ENCODE results near the gene MACROD1.
A peak's percentile ranks its signal among the peaks of the same experiment; 100 is the strongest.

Gene MACROD1

DNA sequence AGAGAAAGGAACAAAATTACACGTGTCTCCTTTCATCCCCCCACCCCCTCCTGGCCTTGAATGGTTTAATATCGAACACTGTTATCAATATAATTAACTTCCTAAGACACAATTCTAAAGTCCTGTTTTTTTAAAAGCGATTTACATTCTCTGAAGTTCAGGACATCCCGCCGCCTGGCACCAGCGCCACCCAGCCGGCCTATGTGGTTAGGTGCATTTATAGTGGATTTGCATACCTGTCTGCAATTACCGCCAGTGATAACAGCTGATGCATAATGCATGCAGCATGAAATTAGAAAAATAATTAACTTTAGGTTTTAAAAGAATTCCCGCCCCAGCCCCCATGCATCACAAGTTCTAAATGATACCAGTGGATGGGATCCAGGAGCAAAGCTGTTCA is 58.6 kb downstream of the MACROD1 start:
- no peak for DNase-seq

DNA sequence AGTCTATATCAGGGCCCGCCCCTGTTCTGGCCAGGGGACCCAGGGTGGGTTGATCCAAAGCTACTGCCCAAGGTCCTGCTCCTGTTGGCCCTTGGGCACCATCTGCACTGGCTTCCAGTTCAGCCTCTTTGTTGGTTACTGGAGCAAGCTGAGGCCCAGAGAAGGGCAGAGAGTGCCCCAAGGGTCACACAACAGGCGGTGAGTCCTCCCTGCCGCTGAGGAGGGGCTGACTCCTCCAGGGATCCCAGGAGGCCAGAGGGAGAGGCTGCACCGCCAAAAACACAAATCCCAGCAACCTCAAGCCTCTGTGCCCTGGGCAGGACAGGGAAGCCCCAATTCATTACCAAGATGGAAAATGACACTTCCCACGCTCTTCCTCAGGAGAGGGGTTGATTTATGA is 61.3 kb downstream of the MACROD1 start:
- no peak for DNase-seq

DNA sequence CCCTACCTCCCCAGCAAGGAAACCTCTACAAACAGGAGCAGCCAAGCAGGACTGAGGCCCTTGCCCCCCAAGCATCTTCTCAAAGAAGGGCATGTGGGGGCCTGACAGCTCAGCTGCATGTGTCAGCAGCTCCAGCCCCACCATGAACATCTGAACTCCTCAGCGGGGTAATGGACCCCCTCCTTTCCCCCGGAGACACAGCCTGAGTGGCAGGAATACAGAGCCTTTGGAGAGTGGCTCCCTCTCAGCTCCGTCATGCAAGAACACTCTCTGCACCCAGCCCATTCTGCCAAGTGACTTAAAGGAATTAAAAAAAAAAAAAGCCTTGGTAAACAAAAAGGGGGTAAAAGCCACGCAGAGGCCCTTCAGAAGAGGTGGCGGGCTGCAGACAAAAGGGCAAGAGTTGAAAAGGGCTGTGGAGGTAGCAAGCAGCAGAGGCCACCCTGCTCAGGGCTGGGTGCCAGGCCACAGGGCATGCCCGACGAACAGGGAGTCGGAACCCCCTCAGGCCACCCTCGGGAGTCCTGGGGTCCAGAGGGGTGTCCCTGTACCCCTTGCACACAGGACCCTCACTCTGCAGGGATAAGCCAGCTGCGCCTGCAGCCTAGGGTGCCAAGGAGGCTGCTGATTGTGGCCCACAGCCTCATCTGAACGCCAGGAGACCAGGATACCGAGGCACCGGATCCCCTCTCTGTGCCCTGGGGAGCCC is 62.5 kb downstream of the MACROD1 start:
- DNase-seq, result no peak

DNA sequence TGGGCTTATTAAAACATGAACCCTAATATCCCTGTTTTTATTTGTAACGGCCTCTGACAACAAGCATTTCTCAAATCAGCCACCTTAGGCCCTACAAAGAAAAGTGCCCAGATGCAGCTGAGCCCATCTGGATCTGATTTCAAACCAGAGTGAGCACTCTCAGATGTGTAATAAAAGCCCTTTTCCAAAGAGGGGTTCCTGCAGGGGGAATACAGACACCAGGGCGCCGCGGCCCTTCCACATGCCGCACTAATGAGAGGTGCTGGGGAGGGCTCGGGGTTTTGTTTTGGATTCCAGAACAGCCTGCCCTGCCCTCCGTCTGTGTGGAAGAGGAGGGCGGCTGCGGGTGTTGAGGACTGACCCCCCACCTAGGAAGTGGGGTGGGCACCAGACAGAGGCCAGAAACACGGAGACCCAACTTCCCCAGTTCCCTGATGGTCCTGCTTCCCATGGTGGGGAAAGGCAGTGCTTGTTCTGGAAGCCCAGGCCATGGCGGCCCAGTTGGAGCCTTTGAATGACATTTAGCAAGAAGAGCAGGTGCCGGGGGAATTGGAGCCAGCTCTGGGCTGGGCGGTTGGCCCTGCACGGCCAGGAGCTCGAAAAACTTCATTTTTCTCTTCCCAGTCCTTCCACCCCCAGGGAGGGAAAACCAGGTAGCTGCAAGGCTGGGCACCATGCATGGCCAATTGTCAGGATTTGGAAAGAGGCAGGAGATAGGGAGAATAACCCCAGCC is 63.7 kb downstream of the MACROD1 start:
- DNase-seq, result no peak

DNA sequence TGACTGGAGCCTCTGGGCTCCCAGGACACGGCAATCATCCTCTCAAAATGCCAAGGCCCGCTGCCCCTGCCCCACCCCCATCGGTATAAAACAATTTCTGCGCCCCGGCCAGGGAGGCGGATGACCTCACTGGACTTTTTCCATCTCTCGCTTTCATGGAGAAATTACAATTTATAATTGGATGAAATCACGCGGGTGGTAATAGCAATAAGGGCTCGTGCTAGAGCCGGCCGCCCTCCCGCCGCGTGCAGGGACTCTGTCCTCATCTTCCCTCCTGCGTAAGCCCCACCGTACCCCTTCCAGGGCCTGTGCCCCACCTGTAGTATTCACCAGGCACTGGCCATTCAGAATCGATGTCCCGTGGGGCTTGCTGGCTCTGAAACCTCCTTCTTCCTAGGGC is 64.5 kb downstream of the MACROD1 start:
- no peak for DNase-seq

DNA sequence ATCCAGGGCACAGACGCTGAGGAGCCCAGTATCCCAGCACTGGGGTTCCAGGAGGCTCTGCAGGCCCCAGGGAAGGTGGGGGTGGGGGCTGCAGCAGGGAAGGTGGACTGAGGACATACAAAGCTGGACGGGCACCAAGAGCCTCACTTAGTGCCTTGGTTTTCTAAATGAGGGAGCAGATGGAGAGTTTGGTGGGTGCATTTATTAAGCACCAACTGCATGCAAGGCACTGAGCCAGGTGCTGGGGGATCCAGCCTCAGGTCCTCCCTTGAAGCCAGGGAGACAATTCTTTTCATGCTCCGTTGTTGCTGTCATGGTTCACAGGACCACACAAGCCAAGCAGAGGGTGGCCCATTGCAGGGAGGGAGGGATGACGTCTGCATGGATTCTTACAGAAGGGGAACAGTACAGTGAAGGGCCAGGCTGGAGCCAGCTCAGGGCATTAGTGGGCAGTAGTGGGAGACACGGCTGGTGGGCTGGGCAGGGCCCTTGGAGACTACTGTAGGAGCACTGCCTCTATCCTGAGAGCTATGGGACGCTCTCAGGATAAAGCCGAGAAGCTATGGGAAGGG is 65.0 kb downstream of the MACROD1 start:
- no peak for DNase-seq

DNA sequence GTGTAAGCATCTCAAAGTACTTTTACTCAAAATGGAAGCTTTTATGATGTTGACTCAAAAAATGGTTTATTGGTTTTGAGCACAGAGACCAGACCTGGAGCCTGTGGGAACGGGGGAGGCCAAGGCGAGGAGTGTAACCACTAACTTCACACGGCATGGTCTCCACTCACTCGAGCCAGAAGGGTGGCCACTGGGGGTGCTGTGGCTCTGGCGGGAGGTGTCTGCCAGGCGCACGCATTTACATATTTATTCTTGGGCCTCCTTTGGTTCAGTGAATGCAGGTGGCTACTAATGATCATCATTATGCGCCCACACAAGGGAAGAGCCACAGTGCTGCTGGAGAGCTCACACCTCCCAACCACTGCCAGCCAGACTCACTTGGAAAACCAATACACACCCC is 65.6 kb downstream of the MACROD1 start:
- no peak for DNase-seq

DNA sequence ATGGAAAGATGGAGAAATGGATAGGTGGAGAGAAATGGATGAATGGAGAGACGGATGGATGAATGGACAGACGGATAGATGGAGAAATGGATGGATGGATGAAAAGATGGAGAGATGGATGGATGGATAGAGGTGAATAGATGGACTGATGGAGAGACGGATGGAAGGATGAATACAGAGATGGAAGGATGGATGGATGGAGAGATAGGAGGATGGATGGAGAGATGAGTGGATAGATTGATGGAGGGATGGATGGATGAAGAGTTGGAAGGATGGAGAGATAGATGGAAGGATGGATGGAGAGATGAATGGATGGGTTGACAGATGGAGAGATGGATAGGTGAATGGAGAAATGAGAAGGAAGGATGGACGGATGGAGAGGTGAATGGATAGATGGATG is 66.5 kb downstream of the MACROD1 start:
- DNase-seq, result no peak

DNA sequence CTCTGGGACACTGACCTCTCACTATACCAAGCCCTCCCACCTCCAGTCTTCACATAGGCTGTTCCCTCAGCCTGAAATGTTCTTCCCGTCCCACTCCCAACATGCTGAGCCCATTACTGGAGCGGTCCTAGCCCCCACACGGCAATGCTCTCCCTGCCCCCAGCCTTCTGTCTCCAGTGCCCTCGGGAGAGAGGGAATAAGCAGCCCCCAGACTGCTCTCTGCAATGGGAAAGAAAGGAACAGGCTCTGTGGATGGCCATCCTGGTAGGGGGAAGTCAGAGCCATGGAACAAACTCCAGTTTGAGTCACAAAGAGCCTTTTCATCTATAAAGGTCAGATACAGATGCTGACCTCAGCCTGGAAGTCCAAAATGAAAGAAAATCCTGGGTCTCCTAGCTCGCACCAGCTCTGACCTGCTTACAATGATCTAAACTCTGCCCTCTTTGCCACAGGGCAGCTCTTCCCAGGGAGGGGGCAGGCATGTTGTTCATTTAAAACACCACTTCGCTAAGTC is 67.5 kb downstream of the MACROD1 start:
- no peak for DNase-seq

DNA sequence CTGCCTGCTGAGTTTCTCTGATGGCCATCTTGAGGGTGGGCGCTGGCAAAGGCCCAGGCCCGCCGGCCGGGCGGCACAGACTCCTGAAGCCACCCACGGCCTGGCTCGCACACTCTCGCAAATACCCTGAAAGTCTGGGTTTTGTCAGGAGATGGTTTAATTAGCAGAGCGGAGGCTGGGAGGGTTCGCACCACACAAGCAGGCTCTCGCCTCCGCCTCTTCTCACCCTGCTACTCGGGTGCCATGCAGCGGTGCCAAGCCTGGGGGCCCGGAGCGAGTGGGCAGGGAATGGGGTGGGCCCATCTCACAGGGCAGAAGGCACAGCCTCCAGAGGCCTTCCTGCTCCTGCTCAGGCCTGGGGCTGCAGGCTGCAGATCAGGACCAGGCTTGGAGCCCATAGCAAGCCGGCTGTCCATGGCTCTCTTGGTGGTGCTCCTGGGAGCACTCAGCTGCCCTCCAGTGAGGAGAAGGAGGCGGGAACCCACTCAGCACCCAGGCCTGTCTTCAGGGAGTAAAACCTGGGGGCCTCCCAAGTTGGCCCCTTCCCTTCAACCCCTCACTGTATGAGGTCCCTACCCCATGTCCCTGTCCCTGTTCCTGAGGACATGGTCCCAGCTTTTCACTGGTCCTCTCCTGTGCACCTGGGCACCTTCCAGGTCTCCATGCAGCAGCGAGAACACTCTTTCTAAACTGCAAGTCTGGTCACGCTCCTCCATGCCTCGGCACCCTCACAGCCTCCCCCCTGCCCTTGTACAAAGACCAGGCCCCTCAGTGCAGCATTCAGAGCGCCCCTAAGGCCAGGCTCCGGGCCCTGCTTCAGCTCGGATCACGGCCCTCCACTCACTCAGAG is 68.2 kb downstream of the MACROD1 start:
- DNase-seq, result no peak

DNA sequence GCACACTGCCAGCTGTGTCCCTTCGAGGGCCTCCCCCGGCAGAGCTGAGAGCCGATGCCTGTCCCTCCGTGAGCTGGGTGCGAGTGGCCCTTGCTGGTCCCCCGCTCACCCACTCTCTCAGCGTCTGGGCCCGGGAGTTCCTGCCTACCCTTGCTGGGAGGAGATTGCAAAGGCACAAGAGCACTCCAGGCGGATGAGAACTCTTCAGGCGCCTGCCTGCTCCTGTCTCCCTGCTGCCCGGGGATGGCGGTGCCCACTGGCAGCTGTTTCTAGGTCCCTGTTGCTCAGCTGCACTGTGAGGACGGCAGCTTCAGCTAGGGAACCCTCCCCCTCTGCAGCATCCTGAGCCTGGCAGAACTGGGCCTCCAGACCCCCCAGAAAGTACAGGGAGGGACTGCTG is 69.1 kb downstream of the MACROD1 start:
- DNase-seq, result no peak

DNA sequence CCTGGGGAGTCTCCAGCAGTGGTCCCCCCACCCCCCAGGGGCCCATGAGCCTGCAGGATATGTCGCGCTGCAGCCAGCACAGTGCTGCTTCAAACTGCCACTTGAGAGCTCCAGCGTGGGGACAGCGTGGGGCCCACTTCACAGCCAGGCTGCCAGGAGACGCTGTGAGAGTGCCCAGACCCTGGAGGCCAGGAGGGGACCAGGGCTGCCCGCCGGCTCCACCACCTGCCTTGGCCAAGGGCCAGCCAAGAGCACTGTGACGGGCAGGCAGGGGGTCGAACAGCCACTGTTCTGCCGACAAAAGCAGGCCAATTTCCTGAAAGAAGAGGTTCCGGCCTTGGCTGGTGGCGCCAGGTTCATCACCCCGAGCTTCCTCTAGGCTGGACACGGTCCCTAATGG is 70.0 kb downstream of the MACROD1 start:
- DNase-seq, result no peak

DNA sequence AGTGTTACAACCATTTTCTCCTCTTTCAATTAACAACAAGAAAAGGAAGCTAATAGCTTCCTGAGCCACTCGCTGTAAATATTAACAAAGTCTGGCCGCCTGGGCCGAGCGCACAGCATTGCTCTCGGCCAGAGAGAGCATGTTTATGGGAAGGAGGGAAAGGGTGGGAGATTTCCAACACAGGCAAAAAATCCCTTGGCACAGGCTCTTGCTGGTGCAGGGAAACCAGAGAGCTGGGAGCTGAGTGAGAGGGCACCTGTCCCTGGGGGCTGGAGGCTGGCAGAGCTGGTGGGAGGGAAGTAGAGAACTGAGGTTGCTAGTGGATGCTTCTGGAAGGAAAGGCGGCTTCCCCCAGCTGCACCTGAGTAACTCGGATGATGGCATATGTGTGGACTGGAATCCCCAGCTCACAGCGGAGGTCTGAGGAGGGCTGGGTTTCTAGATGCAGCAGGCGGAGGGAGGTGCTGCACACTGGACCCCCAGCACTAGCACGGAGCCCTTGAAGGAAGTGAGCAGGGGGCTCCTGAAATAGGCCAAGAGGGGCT is 70.6 kb downstream of the MACROD1 start:
- DNase-seq, result no peak

DNA sequence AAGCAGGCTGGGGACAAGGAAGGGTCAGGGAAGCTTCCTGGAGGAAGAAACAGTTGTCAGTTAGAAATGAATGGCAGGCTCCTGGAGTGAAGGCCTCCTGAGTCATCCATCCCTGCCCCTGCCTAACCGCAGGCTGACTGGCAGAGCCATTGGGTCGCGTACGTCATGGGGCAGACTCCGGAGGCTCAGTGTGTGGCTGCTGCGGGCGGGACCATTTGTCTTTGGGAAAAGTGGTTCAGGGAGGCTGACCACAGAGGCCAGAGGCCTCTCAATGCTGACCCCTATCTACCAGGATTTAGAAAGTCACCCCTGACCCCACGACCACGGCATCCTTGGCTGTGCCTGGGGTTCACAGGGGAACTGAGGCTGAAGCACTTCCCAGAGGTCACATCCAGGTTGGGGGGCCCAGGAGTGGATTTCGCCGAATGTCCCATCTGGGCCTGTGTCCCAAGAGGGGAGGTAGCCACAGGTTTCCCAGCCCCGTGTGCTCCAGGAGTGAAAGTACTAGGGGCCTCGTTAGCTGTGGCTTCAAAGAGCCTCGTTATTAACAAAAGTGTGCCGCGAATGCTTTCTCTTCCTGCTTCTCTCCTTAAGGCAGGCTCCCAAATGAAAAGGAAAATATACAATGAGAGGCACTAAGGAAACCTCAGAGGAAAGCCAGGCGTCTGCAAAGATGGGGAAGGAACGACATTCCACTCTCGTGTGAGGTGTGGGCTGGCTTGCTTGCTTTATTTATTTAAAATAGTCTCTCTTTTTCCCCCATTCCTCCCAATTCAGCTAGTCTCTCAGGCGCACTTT is 71.3 kb downstream of the MACROD1 start:
- no peak for DNase-seq

DNA sequence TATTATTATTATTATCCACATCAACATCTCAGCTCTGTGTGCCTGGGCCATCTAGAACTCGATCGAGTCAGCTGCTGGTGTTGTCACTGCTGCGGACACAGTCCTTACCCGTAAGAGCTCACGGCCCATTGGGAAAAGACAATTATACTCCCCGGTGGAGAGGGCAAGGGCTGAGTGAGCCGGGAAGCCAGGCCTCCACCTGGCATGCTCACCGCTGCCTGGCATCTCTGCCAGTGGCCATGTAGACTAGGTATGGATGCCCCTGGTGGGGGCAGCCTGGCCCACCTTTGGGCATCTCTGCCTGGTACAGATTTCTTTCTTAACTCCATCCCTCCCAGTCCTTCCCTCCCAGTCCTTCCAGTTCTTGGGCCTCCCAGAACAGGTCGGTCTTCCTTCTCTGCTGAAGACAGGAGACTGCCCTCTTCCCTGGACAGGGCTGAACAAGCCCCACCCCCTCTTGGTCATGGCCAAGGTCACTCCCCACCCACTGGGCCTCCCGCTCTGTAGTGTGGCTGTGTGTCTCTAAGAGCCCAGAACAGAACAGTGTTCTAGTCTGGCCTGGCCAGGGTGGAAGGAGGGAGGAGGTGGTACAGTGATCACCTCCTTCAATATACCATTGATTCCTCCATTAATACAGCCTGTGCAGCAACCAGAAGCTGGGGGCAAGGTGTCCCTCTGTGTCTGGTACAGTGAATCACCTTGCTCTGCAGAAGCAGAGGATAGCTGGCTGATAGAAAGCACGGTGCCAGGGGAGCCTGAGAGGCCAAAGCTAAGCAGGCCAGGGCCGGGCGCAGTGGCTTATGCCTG is 72.5 kb downstream of the MACROD1 start:
- no peak for DNase-seq

DNA sequence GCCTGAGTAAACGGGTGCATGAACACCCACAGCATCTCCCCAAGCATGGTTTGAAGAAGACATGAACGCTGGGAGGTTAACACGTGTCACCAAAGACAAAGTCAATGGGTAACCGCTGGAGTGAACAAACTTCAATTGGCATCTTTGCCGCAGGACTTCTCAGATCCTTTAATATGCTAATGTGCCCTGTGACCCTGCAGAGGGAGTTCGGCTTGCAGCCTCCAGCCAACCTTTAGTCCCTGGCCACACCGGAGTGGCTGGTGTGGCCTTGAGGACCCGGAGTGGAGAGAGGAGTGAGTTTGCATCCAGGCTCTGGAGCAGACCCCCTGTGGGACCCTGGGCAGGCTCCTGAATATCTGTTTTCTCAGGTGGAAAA is 73.2 kb downstream of the MACROD1 start:
- DNase-seq, result no peak

DNA sequence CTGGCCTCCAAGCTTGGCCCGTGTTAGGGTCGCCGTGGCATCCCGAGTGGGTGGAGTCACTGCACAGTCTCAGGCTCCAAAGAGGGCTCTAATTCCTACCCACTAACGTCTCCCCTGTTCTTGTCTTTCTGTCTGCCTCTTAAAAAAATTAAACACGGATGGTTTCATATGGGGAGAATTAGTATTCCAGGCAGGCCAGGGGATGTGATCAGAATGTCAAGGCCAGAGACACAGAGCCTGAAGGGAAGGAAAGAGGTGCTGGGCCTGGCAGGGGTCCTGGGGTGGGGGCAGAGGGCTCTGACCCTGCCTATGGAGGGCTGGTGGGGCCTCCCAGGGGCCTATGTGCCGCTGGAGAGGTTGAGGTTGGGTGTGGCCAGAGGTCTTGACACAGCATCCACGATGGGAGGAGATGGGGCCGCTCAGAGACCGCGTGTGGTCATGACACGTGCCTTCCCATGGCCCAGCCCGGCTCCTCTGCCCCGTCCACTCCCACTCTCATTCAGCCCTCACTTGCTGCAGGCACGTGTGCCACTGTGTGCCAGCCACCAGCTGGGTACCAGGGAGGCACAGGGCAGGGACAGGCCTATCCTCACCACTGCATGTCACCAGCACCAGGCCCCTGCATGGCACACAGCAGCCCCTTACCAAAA is 73.7 kb downstream of the MACROD1 start:
- no peak for DNase-seq

DNA sequence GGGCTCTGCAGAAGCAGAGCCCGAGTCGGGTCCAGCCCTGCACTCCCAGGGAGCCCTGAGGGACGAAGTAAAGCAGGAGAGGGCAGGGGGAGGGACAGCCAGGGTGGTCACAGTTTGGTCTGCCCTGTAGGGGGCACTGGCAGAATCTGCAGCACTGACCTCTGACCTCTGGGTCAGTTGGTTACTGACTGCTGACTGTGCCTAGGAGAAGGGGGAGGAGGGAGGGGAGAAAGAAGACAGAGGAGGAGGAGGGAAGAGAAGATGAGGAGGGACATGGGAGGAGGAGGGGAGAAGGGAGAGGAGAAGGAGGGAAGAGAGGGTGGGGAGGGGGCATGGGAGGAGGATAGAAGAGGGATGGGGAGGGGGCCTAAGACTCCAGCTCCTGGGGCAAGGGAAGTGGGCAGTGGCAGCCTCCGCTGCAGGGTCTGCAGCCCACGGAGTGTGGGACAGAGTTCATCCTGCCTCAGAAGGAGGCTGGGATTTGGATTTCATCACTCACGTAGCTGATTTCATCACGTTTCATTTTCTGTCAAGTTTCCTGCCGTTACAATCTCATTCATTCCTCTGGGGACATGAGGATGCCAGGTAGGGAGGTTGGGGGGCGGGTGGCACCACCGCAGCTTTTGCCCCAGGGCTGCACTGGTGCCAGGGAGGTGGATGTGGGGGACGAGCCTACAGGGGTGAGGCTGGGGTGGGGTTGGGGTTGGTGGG is 75.0 kb downstream of the MACROD1 start:
- peak; percentile 51 for DNase-seq

DNA sequence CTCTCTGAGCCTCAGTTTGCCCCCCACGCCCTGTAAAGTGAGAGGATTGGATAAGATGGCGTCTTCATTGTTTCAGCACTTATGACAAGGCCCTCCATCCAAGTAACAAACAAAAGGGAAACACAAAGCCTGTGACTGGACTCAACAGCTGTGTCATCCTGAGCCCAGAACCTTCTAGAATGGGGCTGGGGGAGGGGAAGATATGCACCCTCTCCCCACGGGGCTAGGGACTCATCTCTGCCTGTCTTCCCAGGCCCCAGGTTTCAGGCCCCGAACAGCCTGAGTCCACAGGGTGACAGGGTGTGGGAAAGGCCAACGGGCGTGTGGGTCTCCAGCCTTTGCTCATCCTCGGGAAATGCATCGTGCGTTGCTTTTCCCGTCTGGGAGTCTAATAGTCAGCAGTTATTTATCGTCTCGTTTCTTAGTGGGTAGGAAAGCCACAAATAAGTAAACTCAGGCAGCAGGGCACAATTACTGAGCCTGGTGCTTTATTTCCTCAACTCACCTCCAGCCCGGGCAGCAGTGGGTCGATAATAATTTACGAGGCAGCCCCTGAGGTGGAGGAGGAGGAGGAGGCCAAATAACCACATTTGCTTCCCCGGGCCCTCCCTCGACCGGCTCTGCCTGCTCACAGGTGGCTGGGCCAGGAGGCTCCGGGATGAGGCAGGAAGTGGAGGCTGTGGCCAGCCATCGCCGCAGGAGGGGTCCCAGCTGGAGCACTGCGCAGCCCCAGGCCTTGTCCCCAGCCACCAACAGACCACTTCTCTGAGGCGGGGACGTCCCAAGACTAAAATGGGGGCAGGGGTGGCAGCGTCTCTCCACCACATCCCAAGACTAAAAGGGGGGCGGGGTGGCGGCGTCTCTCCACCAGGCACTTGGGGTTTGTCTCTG is 75.8 kb downstream of the MACROD1 start:
- no peak for DNase-seq

Data from activated CD4-positive, alpha-beta T cell treated with anti-CD3 and anti-CD28 coated beads, Interleukin-2, Interleukin-6, amounts not matched to agents 100 ng/mL and 50 ng/mL, durations not matched to agents 16 hours and 8 hours (primary cell).